HL-60 (cell line): Measurements from ENCODE around the gene PELI1.

Experiments used
- POLR2AphosphoS5 ChIP-seq: IDR thresholded peaks from 2 replicates; pipeline ENCODE4 v1.6.1; 2012; ENCODE audit warnings: low read depth
- REST ChIP-seq: IDR thresholded peaks from 2 replicates; pipeline ENCODE4 v1.6.1; 2012; ENCODE audit warnings: low read depth; ENCODE audit not compliant: insufficient replicate concordance
- SPI1 ChIP-seq: IDR thresholded peaks from 2 replicates; pipeline ENCODE4 v1.6.1; 2012; ENCODE audit warnings: low read depth, mild to moderate bottlenecking, borderline replicate concordance
- TF ChIP-seq, protein P1 (sequence below): IDR thresholded peaks from one replicate; pipeline ENCODE4 v1.5.1; 2011; ENCODE audit warnings: low read length, control low read depth, inconsistent platforms; ENCODE audit not compliant: insufficient read depth

DNA sequence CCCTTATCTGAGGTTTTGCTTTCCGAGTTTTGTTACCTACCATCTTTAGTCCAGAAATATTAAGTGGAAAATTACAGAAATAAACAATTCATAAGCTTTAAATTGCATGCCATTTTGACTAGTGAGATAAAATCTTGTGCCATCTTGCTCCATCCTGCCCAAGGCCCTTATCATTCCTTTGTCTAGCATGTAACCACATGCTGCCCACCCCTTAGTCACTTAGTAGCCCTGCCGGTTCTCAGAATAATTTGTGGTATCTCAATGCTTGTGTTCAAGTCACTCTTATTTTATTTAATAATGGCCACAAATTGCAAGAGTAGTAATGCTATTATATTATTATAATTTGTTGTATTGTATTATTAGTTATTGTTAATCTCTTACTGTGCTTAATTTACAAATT is 88.2 kb downstream of the PELI1 start:
- TF ChIP-seq REST = no peak
- TF ChIP-seq, protein P1, sequence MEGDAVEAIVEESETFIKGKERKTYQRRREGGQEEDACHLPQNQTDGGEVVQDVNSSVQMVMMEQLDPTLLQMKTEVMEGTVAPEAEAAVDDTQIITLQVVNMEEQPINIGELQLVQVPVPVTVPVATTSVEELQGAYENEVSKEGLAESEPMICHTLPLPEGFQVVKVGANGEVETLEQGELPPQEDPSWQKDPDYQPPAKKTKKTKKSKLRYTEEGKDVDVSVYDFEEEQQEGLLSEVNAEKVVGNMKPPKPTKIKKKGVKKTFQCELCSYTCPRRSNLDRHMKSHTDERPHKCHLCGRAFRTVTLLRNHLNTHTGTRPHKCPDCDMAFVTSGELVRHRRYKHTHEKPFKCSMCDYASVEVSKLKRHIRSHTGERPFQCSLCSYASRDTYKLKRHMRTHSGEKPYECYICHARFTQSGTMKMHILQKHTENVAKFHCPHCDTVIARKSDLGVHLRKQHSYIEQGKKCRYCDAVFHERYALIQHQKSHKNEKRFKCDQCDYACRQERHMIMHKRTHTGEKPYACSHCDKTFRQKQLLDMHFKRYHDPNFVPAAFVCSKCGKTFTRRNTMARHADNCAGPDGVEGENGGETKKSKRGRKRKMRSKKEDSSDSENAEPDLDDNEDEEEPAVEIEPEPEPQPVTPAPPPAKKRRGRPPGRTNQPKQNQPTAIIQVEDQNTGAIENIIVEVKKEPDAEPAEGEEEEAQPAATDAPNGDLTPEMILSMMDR = no peak
- no peak for TF ChIP-seq POLR2AphosphoS5
- TF ChIP-seq SPI1 = no peak
